GM18502 (cell line): ENCODE data around the gene CCDC92B.

Source experiments
- ATAC-seq: cut with Tn5 transposase; IDR thresholded peaks from one replicate; pipeline ENCODE4 v1.9.1; 2021; ENCODE audit warnings: mild to moderate bottlenecking; ENCODE audit not compliant: unreplicated experiment, poor library complexity

Gene CCDC92B

DNA sequence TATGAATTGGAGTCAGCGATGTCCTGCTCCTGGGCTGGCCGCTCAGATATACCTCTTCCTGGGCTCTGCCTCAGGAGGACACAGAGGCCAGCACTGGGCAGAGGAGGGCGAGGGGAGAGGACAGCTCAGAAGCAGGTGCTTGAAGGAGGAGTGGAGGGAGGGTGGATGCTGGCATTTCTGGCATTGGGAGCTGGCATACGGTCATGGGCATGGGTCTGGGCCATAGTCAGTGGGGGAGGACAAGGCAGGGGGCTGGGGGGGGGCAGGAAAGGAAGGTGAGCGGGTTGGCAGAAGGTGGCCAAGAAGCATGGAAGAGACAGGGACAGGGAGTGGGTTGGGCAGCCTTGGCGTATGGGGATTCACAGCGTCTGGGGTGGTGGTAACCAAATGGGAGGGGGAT is 30.1 kb upstream of the CCDC92B start:
- ATAC-seq = no peak

DNA sequence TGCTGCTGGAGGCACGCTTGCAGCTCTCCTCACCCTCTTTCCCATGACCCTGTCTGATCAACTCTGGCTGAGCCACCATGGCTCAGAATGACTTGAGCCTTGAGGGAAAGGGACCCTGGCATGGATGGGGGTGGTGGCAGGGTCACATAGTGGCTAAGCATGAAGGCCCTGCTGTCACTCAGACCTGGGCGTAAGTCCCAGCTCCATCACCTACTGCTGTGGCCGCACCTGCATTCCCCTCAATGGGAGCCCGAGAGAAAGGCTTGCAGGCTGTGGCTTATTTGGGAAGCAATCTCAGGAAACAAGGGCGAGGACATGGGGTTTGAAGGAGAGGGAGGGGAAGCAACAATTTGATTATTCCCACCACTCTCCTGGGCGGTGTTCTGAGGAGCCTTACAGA is 29.0 kb upstream of the CCDC92B start:
- no peak for ATAC-seq

GRCh38 chr17:2777242-2777867 is 27.9 kb upstream of the CCDC92B start:
- no peak for ATAC-seq

- no peak for ATAC-seq
Observed at GRCh38 chr17:2776589-2777241, 27.3 kb upstream of the CCDC92B start.

DNA sequence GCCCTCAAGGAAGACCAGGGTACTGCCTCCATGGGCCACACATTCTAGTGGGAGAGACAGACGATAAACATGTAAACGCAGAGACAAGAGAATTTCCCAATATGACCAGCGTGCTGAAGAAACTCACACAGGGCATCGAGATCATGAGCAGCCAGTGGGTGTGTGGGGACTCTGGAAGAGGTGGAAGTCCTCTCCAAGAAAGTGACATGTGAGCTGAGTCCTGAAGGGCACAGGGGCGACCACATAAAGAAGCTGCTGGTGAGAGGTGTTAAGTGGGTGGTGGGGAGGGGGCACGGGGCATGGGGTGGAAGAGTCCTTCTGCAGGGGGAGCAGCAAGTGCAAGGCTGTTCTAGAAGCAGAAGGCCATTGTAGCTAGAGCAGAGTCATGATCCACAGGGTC is 25.8 kb upstream of the CCDC92B start:
- no peak for ATAC-seq

DNA sequence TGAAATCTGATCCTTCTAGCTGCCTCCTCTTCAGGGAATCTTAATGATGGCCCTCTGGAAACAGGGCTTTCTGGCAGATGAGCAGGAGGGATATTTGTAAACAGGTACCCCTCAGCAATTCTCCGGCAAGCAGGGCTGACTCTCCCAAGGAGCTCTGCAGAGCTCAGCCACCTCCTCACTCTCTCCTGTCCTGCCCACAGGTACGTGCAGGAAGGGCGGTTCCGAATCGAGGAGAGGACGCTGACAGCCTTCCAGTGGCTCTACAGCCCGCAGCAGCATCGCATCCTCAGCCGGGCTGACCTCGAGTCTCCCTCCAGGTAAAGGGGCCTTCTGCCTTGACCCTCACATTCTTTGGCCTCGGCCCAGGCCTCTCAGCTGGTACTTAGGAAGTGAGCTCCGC is 20.7 kb upstream of the CCDC92B start:
- ATAC-seq = no peak

- no peak for ATAC-seq
Observed at GRCh38 chr17:2758870-2759269, 9.4 kb upstream of the CCDC92B start.

- no peak for ATAC-seq
Observed at GRCh38 chr17:2755891-2756724, 6.7 kb upstream of the CCDC92B start.

- ATAC-seq = no peak
Observed at GRCh38 chr17:2751491-2751890, 2.0 kb upstream of the CCDC92B start.

- ATAC-seq = no peak
Observed at GRCh38 chr17:2750721-2751120, 1.3 kb upstream of the CCDC92B start.

DNA sequence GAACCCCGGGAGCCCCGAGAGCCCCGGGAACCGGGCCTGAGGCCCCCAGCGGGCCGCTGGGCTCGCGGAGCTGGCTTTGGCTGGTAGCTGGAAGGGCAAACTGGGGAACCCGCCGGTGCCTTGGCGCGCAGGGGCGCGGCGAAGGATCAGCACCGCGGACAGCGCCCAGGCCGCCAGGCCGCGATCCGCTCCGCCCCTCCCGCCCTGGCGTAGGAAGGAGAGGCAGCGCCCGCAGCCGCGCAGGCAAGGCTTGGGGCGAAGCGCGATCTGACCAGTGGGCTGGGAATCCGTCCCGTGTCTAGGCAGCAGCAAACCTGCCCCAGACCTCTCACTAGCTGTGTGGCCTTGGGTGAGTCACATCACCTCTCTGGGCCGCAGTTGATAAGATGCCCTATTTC is 331 bp upstream of the CCDC92B start:
- no peak for ATAC-seq

DNA sequence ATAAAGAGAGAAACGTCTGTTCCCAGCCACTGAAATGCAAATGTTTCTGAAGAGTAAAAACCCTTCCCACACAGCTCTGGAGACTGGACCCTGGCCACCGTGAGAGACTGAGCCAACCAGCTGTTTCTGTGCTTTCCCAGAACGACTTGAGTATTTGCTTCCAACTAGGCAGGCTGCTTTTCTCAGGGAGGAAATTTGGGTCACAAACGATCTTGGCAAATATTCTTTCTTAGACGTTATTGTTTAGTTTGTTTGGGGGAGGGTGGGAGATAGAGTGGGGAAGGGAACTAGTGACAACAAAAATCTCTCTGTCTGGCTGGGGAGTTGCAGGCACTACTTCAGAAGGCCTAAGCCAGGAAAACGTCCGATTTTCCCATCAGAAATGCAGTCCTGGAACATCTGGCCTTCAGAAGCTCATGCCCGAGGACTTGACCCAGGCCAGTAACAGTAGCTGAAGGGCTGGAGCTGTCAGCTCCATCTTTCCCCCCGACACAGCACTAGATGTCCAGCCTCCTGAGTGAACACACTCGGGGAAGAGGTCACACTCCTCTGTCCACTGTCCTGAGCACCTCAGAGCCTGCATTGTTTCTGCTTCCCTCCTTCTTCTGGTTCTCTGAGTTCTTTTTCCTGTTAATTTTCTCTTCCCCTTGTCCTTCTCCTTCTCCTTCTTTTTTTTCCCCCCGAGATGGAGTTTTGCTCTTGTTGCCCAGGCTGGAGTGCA is 4.0 kb downstream of the CCDC92B start:
- ATAC-seq = no peak

DNA sequence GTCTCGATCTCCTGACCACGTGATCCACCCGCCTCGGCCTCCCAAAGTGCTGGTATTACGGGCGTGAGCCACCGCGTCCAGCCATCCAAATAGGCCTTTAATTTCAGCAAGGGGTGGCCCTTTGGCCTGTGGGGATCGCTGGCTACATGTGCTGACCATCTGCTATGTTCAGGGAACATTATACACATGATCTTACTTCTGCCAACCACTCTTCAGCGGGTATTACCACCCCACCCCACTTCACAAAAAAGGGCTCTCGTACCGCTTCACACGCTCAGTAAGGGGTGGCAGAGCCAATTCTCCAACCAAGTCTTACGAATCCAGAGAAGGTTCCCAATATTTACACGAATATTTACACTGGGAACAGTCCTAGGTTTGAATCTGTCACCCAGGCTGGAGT is 11.8 kb downstream of the CCDC92B start:
- no peak for ATAC-seq

- ATAC-seq = no peak
Observed at GRCh38 chr17:2736956-2737355, 12.5 kb downstream of the CCDC92B start.

DNA sequence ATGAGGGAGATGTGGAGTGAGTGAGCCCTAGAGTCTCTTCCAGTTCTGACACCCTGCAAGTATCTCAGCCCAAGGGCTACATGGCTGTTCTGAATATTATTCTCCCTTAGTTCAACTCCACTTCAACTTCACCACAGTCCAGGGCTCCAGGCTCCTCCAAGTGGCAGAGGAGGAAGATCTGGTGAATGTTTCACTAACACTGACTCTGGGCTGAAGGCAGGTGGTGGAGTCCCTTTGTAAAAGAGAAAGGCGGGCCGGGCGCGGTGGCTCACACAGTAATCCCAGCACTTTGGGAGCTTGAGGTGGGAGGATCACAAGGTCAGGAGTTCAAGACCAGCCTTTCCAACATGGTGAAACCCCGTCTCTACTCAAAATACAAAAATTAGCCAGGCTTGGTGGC is 13.6 kb downstream of the CCDC92B start:
- ATAC-seq = no peak

DNA sequence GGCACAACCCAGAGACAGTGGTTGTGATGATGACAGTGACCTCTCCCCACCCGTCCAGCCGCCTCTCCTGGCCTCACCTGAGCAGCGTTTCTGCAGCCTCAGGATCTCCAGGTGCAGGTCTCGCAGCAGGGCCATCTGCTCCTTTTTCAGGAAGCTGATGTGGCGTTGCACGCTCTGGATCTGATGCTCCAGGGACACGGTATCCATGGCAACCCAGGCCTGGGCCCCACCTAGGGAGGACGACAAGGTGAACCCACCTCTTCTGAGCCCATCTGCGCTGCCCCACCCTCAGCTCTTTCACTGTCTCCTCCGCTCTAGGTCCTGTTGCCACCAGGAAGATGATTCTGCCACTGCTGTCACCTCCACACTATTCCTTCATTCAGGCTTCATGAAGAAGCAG is 14.5 kb downstream of the CCDC92B start:
- ATAC-seq = no peak

DNA sequence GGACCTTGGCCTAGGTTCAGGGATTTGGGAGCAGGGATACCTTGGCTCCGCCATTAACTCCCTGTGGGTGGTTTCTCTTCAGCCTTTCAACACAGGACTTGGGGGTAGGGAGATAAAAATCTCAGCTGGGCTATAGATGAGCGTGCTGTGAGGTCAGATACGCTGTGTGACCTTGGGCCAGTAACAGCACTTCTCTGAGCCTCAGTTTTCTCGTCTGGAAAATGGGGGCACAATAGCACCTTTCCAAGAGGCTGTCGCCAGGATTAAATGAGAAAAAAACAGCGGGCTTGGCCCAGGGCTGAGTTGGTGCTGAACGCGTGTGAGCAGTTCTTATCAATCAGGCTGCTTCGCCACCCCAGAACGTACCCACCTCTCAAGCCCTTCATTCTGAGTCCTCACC is 17.6 kb downstream of the CCDC92B start:
- ATAC-seq = no peak

- ATAC-seq = no peak
Observed at GRCh38 chr17:2730764-2731353, 18.6 kb downstream of the CCDC92B start.

DNA sequence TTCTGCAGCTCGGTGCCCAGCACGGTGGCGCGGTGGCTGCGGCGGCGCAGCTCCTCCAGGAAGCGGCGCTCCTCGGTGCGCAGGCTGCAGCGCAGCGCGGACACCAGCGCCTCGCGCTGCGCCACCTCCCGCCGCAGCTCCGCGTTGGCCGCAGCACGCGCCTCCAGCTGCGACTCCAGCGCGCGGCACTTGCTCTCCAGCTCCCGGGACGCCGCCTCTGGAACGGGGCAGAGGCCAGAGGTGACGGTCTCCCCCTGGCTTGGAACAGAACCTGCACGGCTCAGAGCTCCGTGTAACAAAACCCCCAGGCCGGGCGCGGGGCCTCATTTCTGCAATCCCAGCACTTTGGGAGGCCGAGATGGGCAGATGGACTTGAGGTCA is 24.7 kb downstream of the CCDC92B start:
- ATAC-seq = no peak

DNA sequence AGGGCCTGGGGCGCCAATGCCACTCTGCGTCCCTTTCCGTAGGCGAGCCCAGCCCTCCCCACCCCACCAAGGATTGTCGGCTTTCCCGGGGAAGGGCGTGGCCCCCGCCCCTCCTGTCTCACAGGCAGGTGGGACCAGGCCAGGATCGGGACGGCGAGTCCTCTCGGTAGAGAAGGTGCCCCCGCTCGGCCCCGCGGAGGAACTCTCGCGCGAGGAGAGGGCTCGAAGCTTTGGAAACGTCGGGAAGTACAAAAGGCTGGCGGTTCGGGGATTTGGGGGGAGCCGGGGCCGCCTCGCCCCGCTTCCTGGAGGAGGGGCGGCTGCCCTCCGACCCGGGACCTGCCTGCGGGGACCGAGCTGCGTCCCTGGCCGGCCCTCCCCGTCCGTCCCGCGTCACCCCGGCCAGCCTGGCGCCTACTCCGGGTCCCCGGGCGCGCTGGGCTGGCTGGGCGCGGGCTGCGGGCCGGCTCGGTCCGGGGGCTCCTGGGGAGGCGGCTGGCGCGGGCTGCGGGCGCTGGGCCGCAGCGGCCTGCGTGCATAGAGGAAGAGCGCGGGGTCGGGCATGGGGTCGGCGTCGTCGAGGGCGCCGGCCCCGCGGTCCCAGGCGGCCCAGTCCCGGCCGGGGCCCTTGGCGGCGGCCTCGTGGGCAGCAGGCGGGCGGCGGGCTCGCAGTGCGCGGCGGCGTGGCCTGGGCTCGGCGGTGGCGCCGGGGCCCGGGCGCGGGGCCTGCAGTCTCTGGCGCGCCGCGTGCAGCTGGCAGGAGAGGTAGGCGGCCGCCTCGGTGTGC is 25.3 kb downstream of the CCDC92B start:
- ATAC-seq = no peak
